ENCODE measurements around the gene GMPS.

Gene GMPS

GRCh38 chr3:155979746-155980145, 109.3 kb downstream of the GMPS start:
- TF ChIP-seq YY1 (IDR thresholded peaks at IDR 0.05; ENCODE audit: low read depth): no peak
- no peak for TF ChIP-seq TEAD4 (IDR thresholded peaks at IDR 0.05)
- no peak for TF ChIP-seq CEBPB (IDR thresholded peaks at IDR 0.05)
- TF ChIP-seq MAX (IDR thresholded peaks at IDR 0.05): no peak
- no peak for TF ChIP-seq ZBTB7A (IDR thresholded peaks at IDR 0.05; ENCODE audit: low read depth)
- TF ChIP-seq TCF12 (IDR thresholded peaks at IDR 0.05; ENCODE audit: low read depth): no peak
- no peak for TF ChIP-seq EP300 (IDR thresholded peaks at IDR 0.05; ENCODE audit: borderline replicate concordance)
- no peak for TF ChIP-seq EGR1 (IDR thresholded peaks at IDR 0.05)
- TF ChIP-seq REST (IDR thresholded peaks at IDR 0.05; ENCODE audit: low read depth): no peak
- no peak for TF ChIP-seq RAD21 (IDR thresholded peaks at IDR 0.05; ENCODE audit: low read depth)
- TF ChIP-seq USF1 (IDR thresholded peaks at IDR 0.05): no peak
- no peak for TF ChIP-seq CREB1 (IDR thresholded peaks at IDR 0.05; ENCODE audit: low read depth)
- no peak for TF ChIP-seq NFIC (IDR thresholded peaks at IDR 0.05)
- TF ChIP-seq TAF1 (IDR thresholded peaks at IDR 0.05; ENCODE audit: low read depth): no peak
- TF ChIP-seq FOXM1 (IDR thresholded peaks at IDR 0.05; ENCODE audit: borderline replicate concordance, low read depth): no peak

- peak; percentile 57; the same call in 1 of the 2 replicates for TF ChIP-seq TEAD4 (IDR thresholded peaks at IDR 0.05)
- no peak for TF ChIP-seq FOXM1 (IDR thresholded peaks at IDR 0.05; ENCODE audit: borderline replicate concordance, low read depth)
Observed at GRCh38 chr3:155981669-155982068, 111.2 kb downstream of the GMPS start.

GRCh38 chr3:155983834-155984474, 113.5 kb downstream of the GMPS start:
- TF ChIP-seq NFIC (IDR thresholded peaks at IDR 0.05) (no peak), CREB1 (IDR thresholded peaks at IDR 0.05; ENCODE audit: low read depth) (no peak), MAX (IDR thresholded peaks at IDR 0.05) (no peak), USF1 (IDR thresholded peaks at IDR 0.05) (no peak), RAD21 (IDR thresholded peaks at IDR 0.05; ENCODE audit: low read depth) (no peak; the same call in 1 of the 2 replicates), ZBTB7A (IDR thresholded peaks at IDR 0.05; ENCODE audit: low read depth) (no peak), TEAD4 (IDR thresholded peaks at IDR 0.05) (no peak), TCF12 (IDR thresholded peaks at IDR 0.05; ENCODE audit: low read depth) (no peak), FOXM1 (IDR thresholded peaks at IDR 0.05; ENCODE audit: borderline replicate concordance, low read depth) (no peak), EGR1 (IDR thresholded peaks at IDR 0.05) (no peak), EP300 (IDR thresholded peaks at IDR 0.05; ENCODE audit: borderline replicate concordance) (no peak), YY1 (IDR thresholded peaks at IDR 0.05; ENCODE audit: low read depth) (no peak), CEBPB (IDR thresholded peaks at IDR 0.05) (no peak), REST (IDR thresholded peaks at IDR 0.05; ENCODE audit: low read depth) (no peak), TAF1 (IDR thresholded peaks at IDR 0.05; ENCODE audit: low read depth) (no peak)

- TF ChIP-seq NFIC (IDR thresholded peaks at IDR 0.05): no peak
- no peak for TF ChIP-seq EP300 (IDR thresholded peaks at IDR 0.05; ENCODE audit: borderline replicate concordance)
Observed at GRCh38 chr3:155984791-155985417, 114.5 kb downstream of the GMPS start.

- TF ChIP-seq YY1 (IDR thresholded peaks at IDR 0.05; ENCODE audit: low read depth) (no peak), TEAD4 (IDR thresholded peaks at IDR 0.05) (no peak), REST (IDR thresholded peaks at IDR 0.05; ENCODE audit: low read depth) (no peak), CEBPB (IDR thresholded peaks at IDR 0.05) (no peak), TCF12 (IDR thresholded peaks at IDR 0.05; ENCODE audit: low read depth) (no peak), RAD21 (IDR thresholded peaks at IDR 0.05; ENCODE audit: low read depth) (no peak), TAF1 (IDR thresholded peaks at IDR 0.05; ENCODE audit: low read depth) (no peak), FOXM1 (IDR thresholded peaks at IDR 0.05; ENCODE audit: borderline replicate concordance, low read depth) (no peak), MAX (IDR thresholded peaks at IDR 0.05) (no peak), NFIC (IDR thresholded peaks at IDR 0.05) (no peak), ZBTB7A (IDR thresholded peaks at IDR 0.05; ENCODE audit: low read depth) (no peak), CREB1 (IDR thresholded peaks at IDR 0.05; ENCODE audit: low read depth) (no peak), EGR1 (IDR thresholded peaks at IDR 0.05) (no peak), USF1 (IDR thresholded peaks at IDR 0.05) (no peak), EP300 (IDR thresholded peaks at IDR 0.05; ENCODE audit: borderline replicate concordance) (no peak)
Observed at GRCh38 chr3:155989536-155989935, 119.1 kb downstream of the GMPS start.

Measured in Ishikawa (cell line).